Endothelial cell of umbilical vein (primary cell): Measurements from ENCODE around the gene HDAC4. TPM values are rescaled to one million over a fixed set of nuclear protein-coding genes. Genes with fewer than 3 reads are reported as not detected.
"Not testable (repeated sequence)": the region's sequence is repeated elsewhere in the genome, so short reads cannot be mapped to it uniquely, and the experiment has no call there.

ENCODE experiments used
- BruUV-seq: library from RNA; stranded (reverse); fragments of 400-500 nt; replicated peaks from 2 replicates; lab custom pipeline; 2021; lab: Mats Ljungman, UMichigan
- CTCF ChIA-PET: fragments of 300-600, 350-600 bp; sonication (Branson Sonifier 250); formaldehyde crosslinking; loops from one replicate; lab custom pipeline; 2021; ENCODE audit warnings: antibody characterized with exemption, inconsistent platforms; lab: Charles Lee
- POLR2A ChIA-PET: fragments of 300-600, 350-600 bp; sonication (Branson Sonifier 250); formaldehyde crosslinking; loops from one replicate; lab custom pipeline; 2021; ENCODE audit warnings: antibody characterized with exemption, inconsistent platforms; lab: Charles Lee
- DNase-seq: peaks from one replicate; pipeline ENCODE4 v3.0.0-alpha.2; 2011; ENCODE audit warnings: low read depth, low spot score
- FAIRE-seq: peaks from 2 replicates; lab custom pipeline; 2011; peaks lifted over from hg19 to GRCh38; lab: Jason Lieb, UNC
- H2AFZ ChIP-seq: 2 replicates; pipeline ENCODE4 v1.6.0; 2012; ENCODE audit warnings: low read depth, low read length, control low read depth, inconsistent platforms
- H3K27ac ChIP-seq: 2 replicates; pipeline ENCODE4 v1.5.1; 2011; ENCODE audit warnings: low read depth, mild to moderate bottlenecking, control low read depth, low read length, moderate library complexity; ENCODE audit not compliant: insufficient read depth
- H3K27me3 ChIP-seq, 2 experiments: 2 replicates each; pipeline versions ENCODE4 v1.6.0 to v1.6.1; 2011; ENCODE audit warnings: low read length in 2 of 2, mixed read lengths in 1 of 2; ENCODE audit not compliant: control insufficient read depth in 2 of 2, insufficient read depth in 2 of 2
- H3K36me3 ChIP-seq, 2 experiments: 2 replicates in 1 of 2; 3 replicates in 1 of 2; pipeline ENCODE4 v1.5.1; 2011; ENCODE audit warnings: low read length in 2 of 2, mild to moderate bottlenecking in 1 of 2, moderate library complexity in 1 of 2; ENCODE audit not compliant: control insufficient read depth in 2 of 2, insufficient read depth in 2 of 2; ENCODE audit errors: extremely low read depth in 1 of 2
- H3K4me1 ChIP-seq: 3 replicates; pipeline ENCODE4 v1.5.1; 2011; ENCODE audit warnings: mild to moderate bottlenecking, low read length; ENCODE audit not compliant: control insufficient read depth, insufficient read depth; ENCODE audit errors: extremely low read depth
- H3K4me2 ChIP-seq: 2 replicates; pipeline ENCODE4 v1.6.1; 2011; ENCODE audit warnings: low read length, control low read depth, mixed read lengths; ENCODE audit not compliant: insufficient read depth
- H3K4me3 ChIP-seq, 3 experiments: fragments of 200-600 bp in 1 of 3; sonication (generic), shearing (Covaris generic) in 1 of 3; replicated peaks in 1 of 3; 2 replicates each; pipeline ENCODE4 v1.5.1; 2011 to 2016; ENCODE audit warnings: control low read depth in 3 of 3, low read length in 3 of 3, mild to moderate bottlenecking in 2 of 3, inconsistent platforms in 1 of 3, low read depth in 1 of 3, moderate library complexity in 1 of 3; ENCODE audit not compliant: insufficient read depth in 1 of 3
- H3K79me2 ChIP-seq: 2 replicates; pipeline ENCODE4 v1.6.0; 2012; ENCODE audit warnings: low read length, inconsistent platforms; ENCODE audit not compliant: control insufficient read depth, insufficient read depth
- H3K9ac ChIP-seq: replicated peaks from 2 replicates; pipeline ENCODE3; 2011; ENCODE audit warnings: low read length, control low read depth; ENCODE audit not compliant: insufficient read depth; ENCODE audit errors: extremely low read depth
- H3K9me1 ChIP-seq: replicated peaks from 3 replicates; pipeline ENCODE4 v1.6.0; 2011; ENCODE audit warnings: mild to moderate bottlenecking, low read length; ENCODE audit not compliant: control insufficient read depth, insufficient read depth; ENCODE audit errors: extremely low read depth
- H3K9me3 ChIP-seq: replicated peaks from 2 replicates; pipeline ENCODE4 v1.5.1; 2012; ENCODE audit warnings: low read length, inconsistent platforms; ENCODE audit not compliant: control insufficient read depth, insufficient read depth
- H4K20me1 ChIP-seq: replicated peaks from 2 replicates; pipeline ENCODE3; 2011; ENCODE audit warnings: mild to moderate bottlenecking, low read length; ENCODE audit not compliant: control insufficient read depth, insufficient read depth; ENCODE audit errors: extremely low read depth
- EZH2 ChIP-seq: IDR thresholded peaks from 2 replicates; pipeline ENCODE4 v1.6.1; 2012; ENCODE audit warnings: borderline replicate concordance, low read depth, mild to moderate bottlenecking, moderate library complexity, low read length, inconsistent platforms; ENCODE audit not compliant: severe bottlenecking
- FOS ChIP-seq: IDR thresholded peaks from 2 replicates; pipeline ENCODE4 v1.6.1; 2011; ENCODE audit warnings: mild to moderate bottlenecking, low read length, moderate library complexity, borderline replicate concordance; ENCODE audit not compliant: insufficient read depth
- GATA2 ChIP-seq: IDR thresholded peaks from 2 replicates; pipeline ENCODE4 v1.7.0; 2011; ENCODE audit warnings: low read depth, mild to moderate bottlenecking, moderate library complexity, mixed read lengths, low read length; ENCODE audit not compliant: insufficient read length, insufficient read depth
- JUN ChIP-seq: IDR thresholded peaks from 2 replicates; pipeline ENCODE4 v1.6.1; 2011; ENCODE audit warnings: borderline replicate concordance, low read depth; ENCODE audit not compliant: insufficient read length, insufficient read depth
- MYC ChIP-seq: IDR thresholded peaks from one replicate; pipeline ENCODE4 v1.6.1; 2011; ENCODE audit warnings: mild to moderate bottlenecking, low read depth, low read length
- POLR2A ChIP-seq: IDR thresholded peaks from 2 replicates; pipeline ENCODE4 v1.6.1; 2012; ENCODE audit warnings: low read depth, mild to moderate bottlenecking, control low read depth, low read length
- POLR2AphosphoS5 ChIP-seq: IDR thresholded peaks from 2 replicates; pipeline ENCODE4 v1.6.1; 2012; ENCODE audit warnings: low read depth, mild to moderate bottlenecking, control low read depth, low read length, moderate library complexity; ENCODE audit not compliant: insufficient read depth
- dilution Hi-C: fragments of 300-500 bp; cut with MboI; formaldehyde crosslinking; loops from one replicate; pipeline ENCODE4 v1.15.0; 2019; ENCODE audit warnings: low sequenced_read_pairs; ENCODE audit not compliant: extremely low pct_ligation_motif_present
- intact Hi-C: fragments of 100-400 bp; cut with micrococcal nuclease; formaldehyde crosslinking; loops from one replicate; pipeline ENCODE4 v1.10.0; 2022
- polyA plus RNA-seq, 4 experiments: library from polyadenylated mRNA; depleted of rRNA in 3 of 4; stranded (reverse) in 3 of 4; unstranded in 1 of 4; fragments of >200 nt; gene quantifications; 2 replicates each; pipeline versions ENCODE4 v1.2.1 to v1.2.3, GENCODE V29; 2011 to 2012; ENCODE audit warnings: missing spikeins in 1 of 4
- total RNA-seq: library from RNA; stranded (reverse); gene quantifications from 2 replicates; pipeline ENCODE4 v1.2.3, GENCODE V29; 2021
- TF ChIP-seq, protein P1 (sequence below), 2 donors: IDR thresholded peaks; 1 replicate in 1 of 2; 2 replicates in 1 of 2; pipeline ENCODE4 v1.5.1; 2011; ENCODE audit warnings: low read length in 2 of 2, mild to moderate bottlenecking in 2 of 2, moderate library complexity in 2 of 2, control low read depth in 1 of 2, inconsistent platforms in 1 of 2, low read depth in 1 of 2; ENCODE audit not compliant: insufficient read depth in 1 of 2; ENCODE audit errors: extremely low read depth in 1 of 2
- TF ChIP-seq, protein P2 (sequence below): IDR thresholded peaks from 2 replicates; pipeline ENCODE4 v1.6.1; 2011; ENCODE audit not compliant: insufficient read depth, insufficient read length

The HDAC4 gene
- total and polyA plus RNA-seq, 2 donors (not counting 3 experiments of a cell fraction or from before 2014, with no cell fraction given): 13.4 to 33.0 TPM

DNA sequence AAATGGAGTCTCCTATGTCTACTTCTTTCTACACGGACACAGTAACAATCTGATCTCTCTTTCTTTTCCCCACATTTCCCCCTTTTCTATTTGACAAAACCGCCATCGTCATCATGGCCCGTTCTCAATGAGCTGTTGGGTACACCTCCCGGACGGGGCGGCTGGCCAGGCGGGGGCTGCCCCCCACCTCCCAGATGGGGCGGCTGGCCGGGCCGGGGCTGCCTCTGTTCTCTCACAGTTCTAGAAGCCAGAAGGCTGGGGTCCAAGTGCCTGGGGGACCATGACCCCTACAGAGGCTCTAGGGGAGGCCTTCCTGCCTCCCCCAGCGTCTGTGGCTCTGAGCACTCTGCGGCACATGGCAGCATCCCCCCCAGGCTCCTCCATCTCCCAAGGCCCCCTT lies 362.5 kb downstream of the HDAC4 start:
- DNase-seq, H3K27ac ChIP-seq, H3K9me1 ChIP-seq, H2AFZ ChIP-seq, H4K20me1 ChIP-seq, H3K36me3 ChIP-seq, H3K4me3 ChIP-seq, H3K4me2 ChIP-seq, FAIRE-seq, H3K9ac ChIP-seq, H3K9me3 ChIP-seq, H3K79me2 ChIP-seq, CTCF ChIA-PET, H3K4me1 ChIP-seq, H3K27me3 ChIP-seq, POLR2A ChIA-PET, BruUV-seq, dilution Hi-C loops: not testable (repeated sequence)
- intact Hi-C loops: loop anchor here (10.0 kb wide), 1 partner anchor 367 kb away; the partner anchor contains the start of gene HDAC4

DNA sequence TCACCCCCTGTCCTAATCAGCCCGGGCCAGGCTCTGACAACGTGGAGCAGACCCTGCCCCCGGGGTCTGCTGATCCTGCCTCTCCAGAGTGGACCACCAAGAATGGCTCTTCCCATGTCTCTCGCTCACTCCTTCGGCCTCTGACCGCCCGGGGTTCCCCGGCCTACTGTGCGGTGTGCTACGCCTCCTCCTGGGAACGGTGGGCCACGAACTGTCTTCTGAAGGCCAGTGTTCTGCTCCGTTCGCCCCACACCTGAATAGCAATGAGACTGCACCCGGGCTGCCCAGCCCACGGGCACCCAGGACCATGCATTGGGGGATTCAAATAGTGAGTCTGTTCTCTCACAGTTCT lies 363.3 kb downstream of the HDAC4 start:
- CTCF ChIA-PET: no interaction called here
- no peak for FAIRE-seq

More for the DNA sequence above, 363.3 kb downstream of the HDAC4 start:
- no TSS peak for BruUV-seq
- H3K4me1 ChIP-seq: no peaks in the 10 kb centered on the region
- no peaks in the 10 kb centered on the region for H3K9me3 ChIP-seq
- TF ChIP-seq, protein P1, sequence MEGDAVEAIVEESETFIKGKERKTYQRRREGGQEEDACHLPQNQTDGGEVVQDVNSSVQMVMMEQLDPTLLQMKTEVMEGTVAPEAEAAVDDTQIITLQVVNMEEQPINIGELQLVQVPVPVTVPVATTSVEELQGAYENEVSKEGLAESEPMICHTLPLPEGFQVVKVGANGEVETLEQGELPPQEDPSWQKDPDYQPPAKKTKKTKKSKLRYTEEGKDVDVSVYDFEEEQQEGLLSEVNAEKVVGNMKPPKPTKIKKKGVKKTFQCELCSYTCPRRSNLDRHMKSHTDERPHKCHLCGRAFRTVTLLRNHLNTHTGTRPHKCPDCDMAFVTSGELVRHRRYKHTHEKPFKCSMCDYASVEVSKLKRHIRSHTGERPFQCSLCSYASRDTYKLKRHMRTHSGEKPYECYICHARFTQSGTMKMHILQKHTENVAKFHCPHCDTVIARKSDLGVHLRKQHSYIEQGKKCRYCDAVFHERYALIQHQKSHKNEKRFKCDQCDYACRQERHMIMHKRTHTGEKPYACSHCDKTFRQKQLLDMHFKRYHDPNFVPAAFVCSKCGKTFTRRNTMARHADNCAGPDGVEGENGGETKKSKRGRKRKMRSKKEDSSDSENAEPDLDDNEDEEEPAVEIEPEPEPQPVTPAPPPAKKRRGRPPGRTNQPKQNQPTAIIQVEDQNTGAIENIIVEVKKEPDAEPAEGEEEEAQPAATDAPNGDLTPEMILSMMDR (IDR thresholded peaks at IDR 0.05; ENCODE audit: extremely low read depth in 1 of 2, insufficient read depth in 1 of 2, low read depth in 1 of 2, low read length in 2 of 2): no peak
- TF ChIP-seq GATA2 (no peak), EZH2 (no peak), FOS (no peak), MYC (no peak), JUN (no peak), POLR2A (no peak), POLR2AphosphoS5 (no peak)
- TF ChIP-seq, protein P2, sequence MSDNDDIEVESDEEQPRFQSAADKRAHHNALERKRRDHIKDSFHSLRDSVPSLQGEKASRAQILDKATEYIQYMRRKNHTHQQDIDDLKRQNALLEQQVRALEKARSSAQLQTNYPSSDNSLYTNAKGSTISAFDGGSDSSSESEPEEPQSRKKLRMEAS: no peak
- H3K4me3 ChIP-seq: no peak overlapping the region
- H3K36me3 ChIP-seq: no peaks in the 10 kb centered on the region
- POLR2A ChIA-PET: no interaction called here
- DNase-seq: no peak
- no peaks in the 10 kb centered on the region for H3K9me1 ChIP-seq
- H3K4me2 ChIP-seq: no peak overlapping the region
- no peak overlapping the region for H2AFZ ChIP-seq
- H3K27me3 ChIP-seq: no peaks in the 10 kb centered on the region
- dilution Hi-C loops: no loop called here
- H3K9ac ChIP-seq: no peak overlapping the region
- H3K79me2 ChIP-seq: no peaks in the 10 kb centered on the region
- intact Hi-C loops: loop anchor here (10.0 kb wide), 1 partner anchor 367 kb away; the partner anchor contains the start of gene HDAC4
- H3K27ac ChIP-seq: no peak overlapping the region
- H4K20me1 ChIP-seq: no peaks in the 10 kb centered on the region
